HEK293 (cell line): ENCODE data around the gene OR10X1.
A peak's percentile ranks its signal among the peaks of the same experiment; 100 is the strongest.

Experiments used
- CTCF ChIA-PET: fragments of 350-600 bp; formaldehyde crosslinking; extraction: SDS; loops from one replicate; lab custom pipeline; 2021; ENCODE audit warnings: antibody characterized with exemption; lab: Yijun Ruan, JAX
- POLR2A ChIA-PET: fragments of 300-600 bp; formaldehyde crosslinking; extraction: SDS; loops from one replicate; lab custom pipeline; 2020; ENCODE audit warnings: antibody characterized with exemption, inconsistent platforms; lab: Yijun Ruan, JAX
- H3K27ac ChIP-seq: fragments of 200-500 bp; sonication (Bioruptor generic); 2 replicates; pipeline ENCODE4 v1.5.1; 2014; ENCODE audit warnings: low read depth, low read length, control low read depth, inconsistent platforms; ENCODE audit errors: extremely low read depth
- H3K36me3 ChIP-seq, 2 experiments: fragments of 200-500 bp in 1 of 2; sonication (Bioruptor generic) in 1 of 2; 1 replicate in 1 of 2; 2 replicates in 1 of 2; pipeline ENCODE4 v1.5.1; 2014 to 2017; ENCODE audit warnings: inconsistent platforms in 2 of 2, low read length in 2 of 2; ENCODE audit not compliant: control insufficient read depth in 2 of 2, insufficient read depth in 1 of 2
- H3K4me1 ChIP-seq: fragments of 200-500 bp; sonication (Bioruptor generic); 2 replicates; pipeline ENCODE4 v1.5.1; 2014; ENCODE audit warnings: mild to moderate bottlenecking, low read length, inconsistent platforms; ENCODE audit not compliant: control insufficient read depth, insufficient read depth
- H3K4me3 ChIP-seq: 2 replicates; pipeline ENCODE4 v1.5.1; 2011; ENCODE audit warnings: low read depth, mild to moderate bottlenecking, control low read depth, low read length, moderate library complexity
- H3K9me3 ChIP-seq: fragments of 200-500 bp; sonication (Bioruptor generic); 2 replicates; pipeline ENCODE4 v1.5.1; 2014; ENCODE audit warnings: low read depth, low read length, inconsistent platforms; ENCODE audit not compliant: control insufficient read depth, insufficient read depth
- ATF2 ChIP-seq: fragments of 450-650 bp; formaldehyde crosslinking; IDR thresholded peaks from 2 replicates; pipeline ENCODE4 v1.5.1; 2016; ENCODE audit warnings: missing biosample characterization, missing genetic modification characterization, low read depth
- BCL11B ChIP-seq: fragments of 450-650 bp; formaldehyde crosslinking; IDR thresholded peaks from 2 replicates; pipeline ENCODE4 v1.5.1; 2016; ENCODE audit warnings: low read depth, missing biosample characterization, missing genetic modification characterization
- HOXD13 ChIP-seq: sonication (generic); formaldehyde crosslinking; IDR thresholded peaks from 2 replicates; pipeline ENCODE4 v1.8.0; 2022; ENCODE audit warnings: missing genetic modification reagents, borderline replicate concordance
- PRDM6 ChIP-seq: fragments of 450-650 bp; formaldehyde crosslinking; IDR thresholded peaks from 2 replicates; pipeline ENCODE4 v1.5.1; 2017; ENCODE audit warnings: missing biosample characterization, missing genetic modification characterization
- TCF7L2 ChIP-seq: IDR thresholded peaks from 2 replicates; pipeline ENCODE4 v1.6.1; 2011; ENCODE audit warnings: low read depth, mild to moderate bottlenecking, inconsistent platforms, low read length, moderate library complexity, borderline replicate concordance
- ZNF114 ChIP-seq: fragments of 450-650 bp; formaldehyde crosslinking; IDR thresholded peaks from 2 replicates; pipeline ENCODE4 v1.5.0; 2017; ENCODE audit warnings: missing biosample characterization, missing genetic modification characterization
- ZNF155 ChIP-seq: fragments of 450-650 bp; formaldehyde crosslinking; IDR thresholded peaks from 2 replicates; pipeline ENCODE4 v1.5.1; 2016; ENCODE audit warnings: missing biosample characterization, missing genetic modification characterization
- ZNF223 ChIP-seq: fragments of 450-650 bp; formaldehyde crosslinking; IDR thresholded peaks from 2 replicates; pipeline ENCODE4 v1.5.1; 2016; ENCODE audit warnings: missing biosample characterization, missing genetic modification characterization
- ZNF280C ChIP-seq: fragments of 450-650 bp; formaldehyde crosslinking; IDR thresholded peaks from 2 replicates; pipeline ENCODE4 v1.5.1; 2016; ENCODE audit warnings: missing biosample characterization, missing genetic modification characterization
- ZNF362 ChIP-seq: fragments of 450-650 bp; formaldehyde crosslinking; IDR thresholded peaks from 2 replicates; pipeline ENCODE4 v1.5.1; 2016; ENCODE audit warnings: missing biosample characterization, missing genetic modification characterization
- ZNF394 ChIP-seq: fragments of 450-650 bp; formaldehyde crosslinking; IDR thresholded peaks from 2 replicates; pipeline ENCODE4 v1.5.1; 2016; ENCODE audit warnings: missing biosample characterization, missing genetic modification characterization, mild to moderate bottlenecking, moderate library complexity, borderline replicate concordance
- ZNF513 ChIP-seq: fragments of 450-650 bp; IDR thresholded peaks from 2 replicates; pipeline ENCODE4 v1.5.1; 2018; ENCODE audit warnings: missing biosample characterization, missing genetic modification characterization
- ZNF600 ChIP-seq: fragments of 450-650 bp; formaldehyde crosslinking; IDR thresholded peaks from 2 replicates; pipeline ENCODE4 v1.5.1; 2016; ENCODE audit warnings: missing biosample characterization, missing genetic modification characterization
- ZNF670 ChIP-seq: fragments of 450-650 bp; formaldehyde crosslinking; IDR thresholded peaks from 2 replicates; pipeline ENCODE4 v1.5.1; 2016; ENCODE audit warnings: missing biosample characterization, missing genetic modification characterization, low read depth
- ZNF677 ChIP-seq: fragments of 450-650 bp; IDR thresholded peaks from 2 replicates; pipeline ENCODE4 v1.5.0; 2018; ENCODE audit warnings: missing biosample characterization, mild to moderate bottlenecking, missing genetic modification characterization, moderate library complexity
- ZNF692 ChIP-seq: fragments of 450-650 bp; formaldehyde crosslinking; IDR thresholded peaks from 2 replicates; pipeline ENCODE4 v1.5.1; 2016; ENCODE audit warnings: missing biosample characterization, missing genetic modification characterization

Gene OR10X1

GRCh38 chr1:158579733-158580132, at the start of gene OR10X1:
Gene OR10X1, minus strand, starts transcription at chr1:158579899. Its CDS starts 0 bp downstream, at chr1:158579899.
- TF ChIP-seq ZNF394 (tag by site-specific recombination) (no peak), ZNF362 (tag by site-specific recombination) (no peak), ATF2 (0 out of 2 replicates have a peak, but pooled peaks have one; percentile 16), ZNF670 (no peak), ZNF513 (tag by site-specific recombination) (no peak), ZNF600 (tag by site-specific recombination) (no peak), TCF7L2 (no peak)
- no peaks in the 10 kb centered on the region for H3K9me3 ChIP-seq
- POLR2A ChIA-PET, result no interaction called here
- CTCF ChIA-PET, result no interaction called here
- no peak within 1 kb of the TSS for H3K4me3 ChIP-seq
- H3K36me3 ChIP-seq, result no peaks in the 10 kb centered on the region
- no peak within 1 kb of the TSS for H3K27ac ChIP-seq
- H3K4me1 ChIP-seq, result no peaks in the 10 kb centered on the region

- Histone ChIP-seq H3K36me3 (no peaks in the 10 kb centered on the region), H3K27ac (no peak overlapping the region), H3K9me3 (no peaks in the 10 kb centered on the region), H3K4me1 (no peaks in the 10 kb centered on the region), H3K4me3 (no peak overlapping the region)
- ChIA-PET POLR2A (no interaction called here), CTCF (no interaction called here)
- TF ChIP-seq ZNF692 (tag by site-specific recombination) (no peak), BCL11B (tag by site-specific recombination) (no peak), ZNF677 (tag by site-specific recombination) (no peak), HOXD13 (CRISPR knock-in tag) (no peak), ZNF223 (tag by site-specific recombination) (no peak), ZNF280C (no peak), ZNF114 (tag by site-specific recombination) (no peak), ZNF155 (tag by site-specific recombination) (no peak), PRDM6 (tag by site-specific recombination) (no peak), ZNF670 (no peak)
These were observed 34.1 kb upstream of the OR10X1 start for GRCh38 chr1:158613764-158614163.
